HCT116 (cell line): ENCODE measurements around the gene FAM200B.

Experiments
- CBX3 ChIP-seq: IDR thresholded peaks from 2 replicates; pipeline ENCODE4 v1.6.1; 2012; ENCODE audit warnings: low read depth
- CTCF ChIP-seq, 3 experiments: fragments of 200-600 bp in 1 of 3; sonication (generic) in 1 of 3; IDR thresholded peaks in 2 of 3; conservative IDR thresholded peaks in 1 of 3; 2 replicates each; pipeline ENCODE4 v1.5.1; 2012 to 2017; ENCODE audit warnings: low read depth in 2 of 3, low read length in 2 of 3, antibody characterized with exemption in 1 of 3, borderline replicate concordance in 1 of 3, control low read depth in 1 of 3, mild to moderate bottlenecking in 1 of 3, mixed read lengths in 1 of 3, mixed run types in 1 of 3, moderate library complexity in 1 of 3; ENCODE audit not compliant: insufficient read depth in 1 of 3
- EGR1 ChIP-seq: IDR thresholded peaks from 2 replicates; pipeline ENCODE4 v1.6.1; 2012; ENCODE audit warnings: low read depth
- EZH2 ChIP-seq: fragments of 200-600 bp; sonication (generic); IDR thresholded peaks from 2 replicates; pipeline ENCODE4 v1.6.1; 2017; ENCODE audit warnings: antibody characterized with exemption, mixed run types
- EZH2phosphoT487 ChIP-seq: fragments of 200-600 bp; IDR thresholded peaks from 2 replicates; pipeline ENCODE4 v1.6.1; 2018; ENCODE audit warnings: antibody characterized with exemption, borderline replicate concordance
- POLR2A ChIP-seq: IDR thresholded peaks from 2 replicates; pipeline ENCODE4 v1.7.0; 2011; ENCODE audit warnings: borderline replicate concordance; ENCODE audit not compliant: insufficient read depth, insufficient read length; ENCODE audit errors: extremely low read depth
- POLR2AphosphoS5 ChIP-seq: IDR thresholded peaks from 2 replicates; pipeline ENCODE4 v1.6.1; 2011; ENCODE audit warnings: mild to moderate bottlenecking, low read depth, low read length, moderate library complexity
- REST ChIP-seq: IDR thresholded peaks from 2 replicates; pipeline ENCODE4 v1.6.1; 2012; ENCODE audit warnings: low read depth
- SIN3A ChIP-seq: IDR thresholded peaks from 2 replicates; pipeline ENCODE4 v1.6.1; 2012; ENCODE audit warnings: low read depth
- SP1 ChIP-seq: IDR thresholded peaks from 2 replicates; pipeline ENCODE4 v1.6.1; 2012; ENCODE audit warnings: low read depth
- YY1 ChIP-seq: IDR thresholded peaks from 2 replicates; pipeline ENCODE4 v1.6.1; 2011; ENCODE audit warnings: low read length, low read depth, moderate library complexity, mild to moderate bottlenecking; ENCODE audit not compliant: insufficient replicate concordance; ENCODE audit errors: extremely low read depth
- ZFX ChIP-seq: fragments of 450-650 bp; IDR thresholded peaks from 2 replicates; pipeline ENCODE4 v1.6.1; 2017
- ZNF274 ChIP-seq: fragments of 200-500 bp; sonication (Bioruptor generic); IDR thresholded peaks from 2 replicates; pipeline ENCODE4 v1.6.1; 2014; ENCODE audit warnings: mild to moderate bottlenecking, low read depth, low read length, inconsistent platforms

GRCh38 chr4:15691346-15692135 lies 9.9 kb downstream of the FAM200B start:
- no peak for TF ChIP-seq CTCF (IDR thresholded peaks at IDR 0.05 in 2 of 3, conservative IDR thresholded peaks at IDR 0.05 in 1 of 3; ENCODE audit: borderline replicate concordance in 1 of 3, insufficient read depth in 1 of 3, low read depth in 2 of 3, low read length in 2 of 3)
- no peak for TF ChIP-seq POLR2A
- no peak for TF ChIP-seq EZH2
- no peak for TF ChIP-seq SP1
- TF ChIP-seq SIN3A, result no peak
- TF ChIP-seq EZH2phosphoT487, result no peak
- TF ChIP-seq REST, result no peak
- TF ChIP-seq POLR2AphosphoS5, result no peak
- no peak for TF ChIP-seq EGR1
- TF ChIP-seq CBX3, result no peak
- no peak for TF ChIP-seq ZNF274
- no peak for TF ChIP-seq YY1
- no peak for TF ChIP-seq ZFX
